Central memory CD8-positive, alpha-beta T cell (primary cell): ENCODE results near the gene KRTAP9-6.
A peak's percentile ranks its signal among the peaks of the same experiment; 100 is the strongest.
"Not testable (repeated sequence)": the region's sequence is repeated elsewhere in the genome, so short reads cannot be mapped to it uniquely, and the experiment has no call there.

ENCODE experiments used
- ATAC-seq: fragments of 150-1000 bp; cut with Tn5 transposase; replicated peaks from 2 replicates; pipeline ENCODE4 v1.10.0; 2022; ENCODE audit warnings: mild to moderate bottlenecking, moderate FRiP score, moderate number of reproducible peaks; ENCODE audit not compliant: poor library complexity, severe bottlenecking; ENCODE audit errors: extremely low read depth
- DNase-seq, 2 donors: peaks; one replicate each; pipeline ENCODE4 v3.0.0; 2021; ENCODE audit warnings: low spot score in 2 of 2
- H3K27ac Mint-ChIP-seq: one replicate; pipeline ENCODE4 v1.8.0; 2022; ENCODE audit warnings: low read depth, mild to moderate bottlenecking, moderate library complexity, mixed read lengths
- H3K27me3 Mint-ChIP-seq: one replicate; pipeline ENCODE4 v1.8.0; 2022; ENCODE audit warnings: mixed read lengths
- H3K36me3 Mint-ChIP-seq: one replicate; pipeline ENCODE4 v1.8.0; 2022; ENCODE audit warnings: mild to moderate bottlenecking, moderate library complexity, mixed read lengths; ENCODE audit not compliant: insufficient read depth
- H3K4me1 Mint-ChIP-seq: one replicate; pipeline ENCODE4 v1.8.0; 2022; ENCODE audit warnings: mixed read lengths
- H3K4me3 Mint-ChIP-seq: one replicate; pipeline ENCODE4 v1.8.0; 2022; ENCODE audit warnings: mild to moderate bottlenecking, moderate library complexity, mixed read lengths
- H3K9me3 Mint-ChIP-seq: one replicate; pipeline ENCODE4 v1.8.0; 2022; ENCODE audit warnings: mixed read lengths

Gene KRTAP9-6

GRCh38 chr17:41265078-41265477 lies at the start of gene KRTAP9-6:
Gene KRTAP9-6, plus strand, starts transcription at chr17:41265378. Its CDS starts 0 bp downstream, at chr17:41265378.
- Mint-ChIP-seq H3K4me3 (no peak within 1 kb of the TSS), H3K36me3 (no peaks in the 10 kb centered on the region), H3K27ac (no peak within 1 kb of the TSS), H3K9me3 (no peaks in the 10 kb centered on the region), H3K4me1 (peaks cover 5% of the 10 kb centered on the region), H3K27me3 (peaks cover 62% of the 10 kb centered on the region)
- ATAC-seq (no peak), DNase-seq (no peak)

- Mint-ChIP-seq H3K9me3 (peaks cover 5% of the 10 kb centered on the region), H3K36me3 (no peaks in the 10 kb centered on the region), H3K4me3 (no peak overlapping the region), H3K4me1 (no peaks in the 10 kb centered on the region), H3K27me3 (peaks cover 87% of the 10 kb centered on the region), H3K27ac (no peak overlapping the region)
- DNase-seq (no peak), ATAC-seq (no peak)
These were observed 49.5 kb upstream of the KRTAP9-6 start for GRCh38 chr17:41215681-41216080.

- no peak overlapping the region for H3K27ac Mint-ChIP-seq
- ATAC-seq = no peak
These were observed 41.4 kb upstream of the KRTAP9-6 start for GRCh38 chr17:41223821-41224220.

GRCh38 chr17:41226051-41226450 lies 39.1 kb upstream of the KRTAP9-6 start:
- Mint-ChIP-seq H3K27ac (no peak overlapping the region), H3K4me3 (no peak overlapping the region), H3K27me3 (peaks cover 26% of the 10 kb centered on the region), H3K9me3 (no peaks in the 10 kb centered on the region), H3K4me1 (no peaks in the 10 kb centered on the region), H3K36me3 (peaks cover 2% of the 10 kb centered on the region)
- no peak for DNase-seq
- ATAC-seq = no peak

More at GRCh38 chr17:41223821-41224220, 41.4 kb upstream of the KRTAP9-6 start:
- Mint-ChIP-seq H3K36me3 (peaks cover 2% of the 10 kb centered on the region), H3K4me3 (no peak overlapping the region), H3K9me3 (peaks cover 5% of the 10 kb centered on the region), H3K27me3 (peaks cover 35% of the 10 kb centered on the region), H3K4me1 (no peaks in the 10 kb centered on the region)
- DNase-seq = no peak

GRCh38 chr17:41226598-41227095 lies 38.5 kb upstream of the KRTAP9-6 start, which contains the start of gene KRTAP9-2:
Gene KRTAP9-2, plus strand, starts transcription at chr17:41226648. Its CDS starts 7 bp downstream, at chr17:41226655.
- not testable (repeated sequence) for H3K27ac Mint-ChIP-seq, H3K4me1 Mint-ChIP-seq, H3K4me3 Mint-ChIP-seq, H3K9me3 Mint-ChIP-seq, DNase-seq, ATAC-seq, H3K36me3 Mint-ChIP-seq
- peaks cover 26% of the 10 kb centered on the region for H3K27me3 Mint-ChIP-seq

- Mint-ChIP-seq H3K9me3 (no peaks in the 10 kb centered on the region), H3K4me3 (no peak overlapping the region), H3K27me3 (peaks cover 42% of the 10 kb centered on the region), H3K36me3 (peaks cover 2% of the 10 kb centered on the region), H3K27ac (no peak overlapping the region), H3K4me1 (no peaks in the 10 kb centered on the region)
- DNase-seq (no peak), ATAC-seq (no peak)
These were observed 35.1 kb upstream of the KRTAP9-6 start for GRCh38 chr17:41230094-41230493.

- Mint-ChIP-seq H3K36me3 (peaks cover 2% of the 10 kb centered on the region), H3K4me3 (no peak overlapping the region)
- no peak for ATAC-seq
These were observed 33.4 kb upstream of the KRTAP9-6 start for GRCh38 chr17:41231731-41232130.

GRCh38 chr17:41232399-41233105 lies 32.6 kb upstream of the KRTAP9-6 start, which contains the start of gene KRTAP9-3:
Gene KRTAP9-3, plus strand, starts transcription at chr17:41232449. Its CDS starts 53 bp downstream, at chr17:41232502.
- H3K9me3 Mint-ChIP-seq, H3K4me1 Mint-ChIP-seq, H3K36me3 Mint-ChIP-seq, DNase-seq, H3K4me3 Mint-ChIP-seq, ATAC-seq: not testable (repeated sequence)
- peaks cover 57% of the 10 kb centered on the region for H3K27me3 Mint-ChIP-seq
- H3K27ac Mint-ChIP-seq = peak within 1 kb of the TSS; percentile 32

More at GRCh38 chr17:41231731-41232130, 33.4 kb upstream of the KRTAP9-6 start:
- Mint-ChIP-seq H3K9me3 (no peaks in the 10 kb centered on the region), H3K27me3 (peaks cover 56% of the 10 kb centered on the region), H3K4me1 (no peaks in the 10 kb centered on the region), H3K27ac (no peak overlapping the region)
- DNase-seq = no peak

GRCh38 chr17:41237116-41237515 lies 28.1 kb upstream of the KRTAP9-6 start:
- ATAC-seq, H3K36me3 Mint-ChIP-seq, DNase-seq, H3K27ac Mint-ChIP-seq, H3K4me3 Mint-ChIP-seq, H3K4me1 Mint-ChIP-seq, H3K9me3 Mint-ChIP-seq: not testable (repeated sequence)
- H3K27me3 Mint-ChIP-seq = peaks cover 60% of the 10 kb centered on the region

- DNase-seq, H3K27ac Mint-ChIP-seq, H3K36me3 Mint-ChIP-seq, H3K9me3 Mint-ChIP-seq, H3K4me3 Mint-ChIP-seq, ATAC-seq, H3K4me1 Mint-ChIP-seq: not testable (repeated sequence)
- H3K27me3 Mint-ChIP-seq = peaks cover 56% of the 10 kb centered on the region
These were observed 27.2 kb upstream of the KRTAP9-6 start, which contains the start of gene KRTAP9-8 for GRCh38 chr17:41237949-41238437. Gene KRTAP9-8, plus strand, starts transcription at chr17:41237999. Its CDS starts 53 bp downstream, at chr17:41238052.

- not testable (repeated sequence) for H3K9me3 Mint-ChIP-seq, ATAC-seq
These were observed 18.0 kb upstream of the KRTAP9-6 start for GRCh38 chr17:41246995-41247787.

GRCh38 chr17:41249637-41250240 lies 15.4 kb upstream of the KRTAP9-6 start, which contains the start of gene KRTAP9-4:
Gene KRTAP9-4, plus strand, starts transcription at chr17:41249687. Its CDS starts 34 bp downstream, at chr17:41249721.
- peaks cover 38% of the 10 kb centered on the region for H3K27me3 Mint-ChIP-seq

More at GRCh38 chr17:41246995-41247787, 18.0 kb upstream of the KRTAP9-6 start:
- peaks cover 22% of the 10 kb centered on the region for H3K27me3 Mint-ChIP-seq
- not testable (repeated sequence) for H3K4me3 Mint-ChIP-seq, H3K36me3 Mint-ChIP-seq, DNase-seq, H3K4me1 Mint-ChIP-seq, H3K27ac Mint-ChIP-seq

More at GRCh38 chr17:41249637-41250240, 15.4 kb upstream of the KRTAP9-6 start, which contains the start of gene KRTAP9-4:
- not testable (repeated sequence) for ATAC-seq, DNase-seq, H3K4me3 Mint-ChIP-seq, H3K27ac Mint-ChIP-seq, H3K36me3 Mint-ChIP-seq, H3K9me3 Mint-ChIP-seq, H3K4me1 Mint-ChIP-seq
